ENCODE data around the gene XRN2. TPM values are rescaled to one million over a fixed set of nuclear protein-coding genes. Genes with fewer than 3 reads are reported as not detected.

Gene XRN2
- total RNA-seq, 4 donors from 2014 or later = 41.3 to 51.0 (median 46.4) TPM

GRCh38 chr20:21339499-21339898 lies 36.4 kb downstream of the XRN2 start:
- H3K27me3 ChIP-seq = no peaks in the 10 kb centered on the region
- 96% methylated on average over 3 of the region's 3 CpGs for WGBS
- H3K4me3 ChIP-seq = no peak overlapping the region
- no peak overlapping the region for H3K27ac ChIP-seq
- TF ChIP-seq CTCF (IDR thresholded peaks at IDR 0.05) = no peak
- no peak for TF ChIP-seq POLR2A (IDR thresholded peaks at IDR 0.05)
- TF ChIP-seq EP300 (IDR thresholded peaks at IDR 0.05) = no peak
- no peak for TF ChIP-seq POLR2AphosphoS5 (IDR thresholded peaks at IDR 0.05)
- DNase-seq (ENCODE audit: low spot score in 2 of 2) = no peak
- peaks cover 81% of the 10 kb centered on the region for H3K36me3 ChIP-seq
- H3K9me3 ChIP-seq = no peaks in the 10 kb centered on the region
- H3K4me1 ChIP-seq = no peaks in the 10 kb centered on the region

GRCh38 chr20:21340991-21341697 lies 38.0 kb downstream of the XRN2 start:
- TF ChIP-seq EP300 (IDR thresholded peaks at IDR 0.05) = no peak
- no peak for TF ChIP-seq CTCF (IDR thresholded peaks at IDR 0.05)
- no peak for TF ChIP-seq POLR2AphosphoS5 (IDR thresholded peaks at IDR 0.05)
- TF ChIP-seq POLR2A (IDR thresholded peaks at IDR 0.05) = no peak
- Histone ChIP-seq H3K27ac (no peak overlapping the region), H3K4me1 (no peaks in the 10 kb centered on the region), H3K27me3 (no peaks in the 10 kb centered on the region), H3K36me3 (peaks cover 76% of the 10 kb centered on the region), H3K4me3 (no peak overlapping the region), H3K9me3 (no peaks in the 10 kb centered on the region)
- DNase-seq (ENCODE audit: low spot score in 2 of 2) = no peak
- 100% methylated on average over 3 of the region's 3 CpGs for WGBS

- no peak for DNase-seq (ENCODE audit: low spot score in 2 of 2)
- TF ChIP-seq POLR2AphosphoS5 (IDR thresholded peaks at IDR 0.05) (no peak), POLR2A (IDR thresholded peaks at IDR 0.05) (no peak), CTCF (IDR thresholded peaks at IDR 0.05) (no peak), EP300 (IDR thresholded peaks at IDR 0.05) (no peak)
- Histone ChIP-seq H3K27ac (no peak overlapping the region), H3K4me1 (no peaks in the 10 kb centered on the region), H3K36me3 (peaks cover 75% of the 10 kb centered on the region), H3K9me3 (no peaks in the 10 kb centered on the region), H3K27me3 (no peaks in the 10 kb centered on the region), H3K4me3 (no peak overlapping the region)
- WGBS = 71% methylated on average over 4 of the region's 4 CpGs
Measured at GRCh38 chr20:21342656-21343345, 39.7 kb downstream of the XRN2 start.

- 82% methylated on average over 5 of the region's 5 CpGs for WGBS
- Histone ChIP-seq H3K27ac (no peak overlapping the region), H3K9me3 (no peaks in the 10 kb centered on the region), H3K27me3 (no peaks in the 10 kb centered on the region), H3K36me3 (peaks cover 81% of the 10 kb centered on the region), H3K4me3 (no peak overlapping the region), H3K4me1 (no peaks in the 10 kb centered on the region)
- TF ChIP-seq EP300 (IDR thresholded peaks at IDR 0.05) (no peak), POLR2AphosphoS5 (IDR thresholded peaks at IDR 0.05) (no peak), POLR2A (IDR thresholded peaks at IDR 0.05) (no peak), CTCF (IDR thresholded peaks at IDR 0.05) (no peak)
- no peak for DNase-seq (ENCODE audit: low spot score in 2 of 2)
Measured at GRCh38 chr20:21344206-21344900, 41.2 kb downstream of the XRN2 start.

- H3K36me3 ChIP-seq = peaks cover 81% of the 10 kb centered on the region
- 82% methylated on average over 1 of the region's 1 CpG for WGBS
- no peak for TF ChIP-seq POLR2A (IDR thresholded peaks at IDR 0.05)
- no peak for TF ChIP-seq POLR2AphosphoS5 (IDR thresholded peaks at IDR 0.05)
- TF ChIP-seq EP300 (IDR thresholded peaks at IDR 0.05) = no peak
Measured at GRCh38 chr20:21344961-21345360, 41.8 kb downstream of the XRN2 start.

More at GRCh38 chr20:21344961-21345360, 41.8 kb downstream of the XRN2 start:
- Histone ChIP-seq H3K4me1 (no peaks in the 10 kb centered on the region), H3K4me3 (no peak overlapping the region), H3K27me3 (no peaks in the 10 kb centered on the region), H3K27ac (no peak overlapping the region), H3K9me3 (no peaks in the 10 kb centered on the region)
- DNase-seq (ENCODE audit: low spot score in 2 of 2) = no peak
